LNCAP (cell line): ENCODE measurements around the gene KRR1.

Source experiments
- CTCF ChIP-seq: fragments of 450-650 bp; IDR thresholded peaks from 2 replicates; pipeline ENCODE4 v1.5.1; 2017; ENCODE audit warnings: mild to moderate bottlenecking

KRR1 gene

GRCh38 chr12:75479963-75480461 is 31.4 kb downstream of the KRR1 start:
- no peak for TF ChIP-seq CTCF

GRCh38 chr12:75478116-75478794 is 33.2 kb downstream of the KRR1 start:
- TF ChIP-seq CTCF: no peak

GRCh38 chr12:75477137-75477536 is 34.3 kb downstream of the KRR1 start:
- no peak for TF ChIP-seq CTCF

GRCh38 chr12:75476071-75476470 is 35.3 kb downstream of the KRR1 start:
- no peak for TF ChIP-seq CTCF

GRCh38 chr12:75474116-75474515 is 37.3 kb downstream of the KRR1 start:
- TF ChIP-seq CTCF: no peak

GRCh38 chr12:75471902-75472890 is 39.2 kb downstream of the KRR1 start:
- no peak for TF ChIP-seq CTCF

GRCh38 chr12:75460204-75460603 is 51.2 kb downstream of the KRR1 start:
- no peak for TF ChIP-seq CTCF
